ENCODE measurements around the gene CD83. TPM values are rescaled to one million over a fixed set of nuclear protein-coding genes. Genes with fewer than 3 reads are reported as not detected.

The CD83 gene
- polyA plus RNA-seq, 1 donor (not counting 4 experiments of a cell fraction or from before 2014, with no cell fraction given) = 3.4 TPM

- H3K9me1 ChIP-seq (ENCODE audit: control insufficient read depth, extremely low read depth, insufficient read depth, low read length) = no peaks in the 10 kb centered on the region
- no peaks in the 10 kb centered on the region for H3K79me2 ChIP-seq (ENCODE audit: control insufficient read depth, insufficient read depth, low read length)
- no peak overlapping the region for H3K4me3 ChIP-seq (ENCODE audit: control insufficient read depth in 2 of 3, extremely low read depth in 1 of 3, insufficient read depth in 2 of 3, low read depth in 1 of 3, low read length in 3 of 3)
- H2AFZ ChIP-seq (ENCODE audit: control insufficient read depth, low read length) = no peak overlapping the region
- dilution Hi-C loops (cut with MboI; ENCODE audit: extremely low pct_ligation_motif_present, low sequenced_read_pairs) = no loop called here
- no peaks in the 10 kb centered on the region for H3K36me3 ChIP-seq (ENCODE audit: control insufficient read depth in 2 of 2, extremely low read depth in 1 of 2, insufficient read depth in 2 of 2, low read length in 2 of 2)
- TF ChIP-seq EZH2 (IDR thresholded peaks at IDR 0.05; ENCODE audit: low read length) (no peak), CTCF (optimal IDR thresholded peaks at IDR 0.05 in 1 of 3, IDR thresholded peaks at IDR 0.05 in 1 of 3, conservative IDR thresholded peaks at IDR 0.05 in 1 of 3; ENCODE audit: extremely low read depth in 1 of 3, insufficient read depth in 2 of 3, low read length in 3 of 3) (no peak)
- H3K27ac ChIP-seq (ENCODE audit: control insufficient read depth, insufficient read depth, low read length) = no peak overlapping the region
- no peak for FAIRE-seq
- no peaks in the 10 kb centered on the region for H3K27me3 ChIP-seq (ENCODE audit: control insufficient read depth, extremely low read depth, insufficient read depth, low read length)
- DNase-seq (ENCODE audit: low read depth, low spot score) = no peak
- H3K9me3 ChIP-seq (ENCODE audit: control insufficient read depth, low read depth, low read length) = no peaks in the 10 kb centered on the region
- no peak overlapping the region for H3K4me2 ChIP-seq (ENCODE audit: control insufficient read depth, extremely low read depth, insufficient read depth, low read depth, low read length)
- H3K4me1 ChIP-seq (ENCODE audit: control insufficient read depth, extremely low read depth, insufficient read depth, low read length) = peaks cover 17% of the 10 kb centered on the region
- no peak overlapping the region for H3K9ac ChIP-seq (ENCODE audit: control insufficient read depth, extremely low read depth, insufficient read depth, low read length)
- H4K20me1 ChIP-seq (ENCODE audit: control insufficient read depth, extremely low read depth, insufficient read depth, low read length) = no peaks in the 10 kb centered on the region
These were observed 34.3 kb upstream of the CD83 start for GRCh38 chr6:14083262-14083661.

GRCh38 chr6:14083751-14084150, 33.8 kb upstream of the CD83 start:
- Histone ChIP-seq H2AFZ (ENCODE audit: control insufficient read depth, low read length) (no peak overlapping the region), H4K20me1 (ENCODE audit: control insufficient read depth, extremely low read depth, insufficient read depth, low read length) (no peaks in the 10 kb centered on the region), H3K27ac (ENCODE audit: control insufficient read depth, insufficient read depth, low read length) (no peak overlapping the region), H3K27me3 (ENCODE audit: control insufficient read depth, extremely low read depth, insufficient read depth, low read length) (no peaks in the 10 kb centered on the region), H3K79me2 (ENCODE audit: control insufficient read depth, insufficient read depth, low read length) (no peaks in the 10 kb centered on the region), H3K9me3 (ENCODE audit: control insufficient read depth, low read depth, low read length) (no peaks in the 10 kb centered on the region), H3K4me1 (ENCODE audit: control insufficient read depth, extremely low read depth, insufficient read depth, low read length) (peaks cover 21% of the 10 kb centered on the region), H3K4me3 (ENCODE audit: control insufficient read depth in 2 of 3, extremely low read depth in 1 of 3, insufficient read depth in 2 of 3, low read depth in 1 of 3, low read length in 3 of 3) (no peak overlapping the region), H3K9me1 (ENCODE audit: control insufficient read depth, extremely low read depth, insufficient read depth, low read length) (no peaks in the 10 kb centered on the region), H3K9ac (ENCODE audit: control insufficient read depth, extremely low read depth, insufficient read depth, low read length) (no peak overlapping the region), H3K36me3 (ENCODE audit: control insufficient read depth in 2 of 2, extremely low read depth in 1 of 2, insufficient read depth in 2 of 2, low read length in 2 of 2) (no peaks in the 10 kb centered on the region), H3K4me2 (ENCODE audit: control insufficient read depth, extremely low read depth, insufficient read depth, low read depth, low read length) (no peak overlapping the region)
- FAIRE-seq = no peak
- no peak for DNase-seq (ENCODE audit: low read depth, low spot score)
- TF ChIP-seq CTCF (optimal IDR thresholded peaks at IDR 0.05 in 1 of 3, IDR thresholded peaks at IDR 0.05 in 1 of 3, conservative IDR thresholded peaks at IDR 0.05 in 1 of 3; ENCODE audit: extremely low read depth in 1 of 3, insufficient read depth in 2 of 3, low read length in 3 of 3) (no peak), EZH2 (IDR thresholded peaks at IDR 0.05; ENCODE audit: low read length) (no peak)
- dilution Hi-C loops (cut with MboI; ENCODE audit: extremely low pct_ligation_motif_present, low sequenced_read_pairs) = no loop called here

Data from keratinocyte (primary cell).